ENCODE measurements around the gene LIMS2.

The LIMS2 gene

GRCh38 chr2:127626917-127627739 is 48.2 kb downstream of the LIMS2 start:
- no peaks in the 10 kb centered on the region for H3K79me2 ChIP-seq (ENCODE audit: insufficient read depth, low read length)
- H3K9ac ChIP-seq (ENCODE audit: low read depth, low read length, poor library complexity, severe bottlenecking) = no peak overlapping the region
- no peaks in the 10 kb centered on the region for H4K20me1 ChIP-seq (ENCODE audit: insufficient read depth, low read length, poor library complexity, severe bottlenecking)
- H3K4me2 ChIP-seq (ENCODE audit: low read depth, low read length, poor library complexity, severe bottlenecking) = no peak overlapping the region
- H3K4me3 ChIP-seq (ENCODE audit: low read length, poor library complexity, severe bottlenecking) = no peak overlapping the region
- peaks cover 13% of the 10 kb centered on the region for H3K4me1 ChIP-seq (ENCODE audit: insufficient read depth, low read length, poor library complexity, severe bottlenecking)
- no peaks in the 10 kb centered on the region for H3F3A ChIP-seq (ENCODE audit: low read depth)
- H3K36me3 ChIP-seq (ENCODE audit: insufficient read depth, low read length) = no peaks in the 10 kb centered on the region
- H2AFZ ChIP-seq (ENCODE audit: low read length) = no peak overlapping the region
- H3K27me3 ChIP-seq (ENCODE audit: insufficient read depth, low read length, poor library complexity, severe bottlenecking) = no peaks in the 10 kb centered on the region
- TF ChIP-seq EZH2phosphoT487 (IDR thresholded peaks at IDR 0.05; ENCODE audit: borderline replicate concordance) (no peak), CTCF (conservative IDR thresholded peaks at IDR 0.05; ENCODE audit: low read length) (no peak)
- no peaks in the 10 kb centered on the region for H3K9me2 ChIP-seq (replicated peaks; ENCODE audit: low read depth, low read length)
- no peaks in the 10 kb centered on the region for H3K9me3 ChIP-seq (ENCODE audit: insufficient read depth, low read depth, low read length)

DNA sequence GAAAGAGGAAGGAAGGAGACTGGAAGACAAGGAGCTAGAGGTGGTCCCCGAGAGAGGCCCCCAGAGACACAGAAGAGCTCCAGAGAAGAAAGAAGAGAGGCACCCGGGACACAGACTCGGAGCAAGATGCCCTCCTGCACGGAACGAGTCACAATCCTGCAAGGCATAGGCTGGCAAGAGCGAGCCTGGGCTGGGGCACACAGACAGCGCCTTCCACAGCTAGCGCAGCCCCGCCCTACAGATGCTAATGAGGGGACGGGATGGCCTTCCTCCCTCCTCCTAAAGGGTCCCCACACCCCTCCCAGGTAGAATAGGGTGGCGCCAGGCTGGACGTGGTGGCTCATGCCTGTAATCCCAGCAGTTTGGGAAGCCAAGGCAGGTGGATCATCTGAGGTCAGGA is 49.2 kb downstream of the LIMS2 start:
- H3K4me2 ChIP-seq (ENCODE audit: low read depth, low read length, poor library complexity, severe bottlenecking) = no peak overlapping the region
- no peaks in the 10 kb centered on the region for H3F3A ChIP-seq (ENCODE audit: low read depth)
- H3K79me2 ChIP-seq (ENCODE audit: insufficient read depth, low read length) = no peaks in the 10 kb centered on the region
- no peak for TF ChIP-seq EZH2phosphoT487 (IDR thresholded peaks at IDR 0.05; ENCODE audit: borderline replicate concordance)
- TF ChIP-seq CTCF (conservative IDR thresholded peaks at IDR 0.05; ENCODE audit: low read length) = no peak
- H4K20me1 ChIP-seq (ENCODE audit: insufficient read depth, low read length, poor library complexity, severe bottlenecking) = no peaks in the 10 kb centered on the region
- H3K9ac ChIP-seq (ENCODE audit: low read depth, low read length, poor library complexity, severe bottlenecking) = no peak overlapping the region
- no peaks in the 10 kb centered on the region for H3K9me3 ChIP-seq (ENCODE audit: insufficient read depth, low read depth, low read length)
- no peaks in the 10 kb centered on the region for H3K27me3 ChIP-seq (ENCODE audit: insufficient read depth, low read length, poor library complexity, severe bottlenecking)
- peaks cover 22% of the 10 kb centered on the region for H3K4me1 ChIP-seq (ENCODE audit: insufficient read depth, low read length, poor library complexity, severe bottlenecking)
- H3K4me3 ChIP-seq (ENCODE audit: low read length, poor library complexity, severe bottlenecking) = no peak overlapping the region
- no peaks in the 10 kb centered on the region for H3K9me2 ChIP-seq (replicated peaks; ENCODE audit: low read depth, low read length)
- no peaks in the 10 kb centered on the region for H3K36me3 ChIP-seq (ENCODE audit: insufficient read depth, low read length)
- H2AFZ ChIP-seq (ENCODE audit: low read length) = no peak overlapping the region

DNA sequence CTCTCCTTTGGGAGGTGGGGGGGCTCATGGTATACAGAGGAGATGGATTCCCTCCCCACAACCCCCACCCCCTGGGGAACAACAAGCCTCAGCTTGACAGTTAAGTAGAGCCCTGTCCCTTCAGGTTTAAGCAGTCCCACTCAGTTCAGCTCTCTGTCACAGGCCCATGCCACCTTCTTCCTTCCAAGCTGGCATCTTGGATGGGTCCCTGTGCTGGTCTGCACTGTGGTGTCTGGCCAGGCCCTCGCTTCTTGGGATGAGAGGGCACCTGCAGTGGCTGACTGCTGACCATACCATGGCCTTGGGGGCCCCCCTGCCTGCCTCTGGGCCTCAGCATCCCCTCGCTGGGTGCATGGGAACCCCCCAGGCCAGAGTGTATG is 49.8 kb downstream of the LIMS2 start:
- H2AFZ ChIP-seq (ENCODE audit: low read length) = no peak overlapping the region
- no peaks in the 10 kb centered on the region for H3K9me3 ChIP-seq (ENCODE audit: insufficient read depth, low read depth, low read length)
- H3K4me1 ChIP-seq (ENCODE audit: insufficient read depth, low read length, poor library complexity, severe bottlenecking) = peaks cover 25% of the 10 kb centered on the region
- TF ChIP-seq EZH2phosphoT487 (IDR thresholded peaks at IDR 0.05; ENCODE audit: borderline replicate concordance) (no peak), CTCF (conservative IDR thresholded peaks at IDR 0.05; ENCODE audit: low read length) (no peak)
- H3F3A ChIP-seq (ENCODE audit: low read depth) = no peaks in the 10 kb centered on the region
- H3K4me2 ChIP-seq (ENCODE audit: low read depth, low read length, poor library complexity, severe bottlenecking) = no peak overlapping the region
- no peaks in the 10 kb centered on the region for H3K9me2 ChIP-seq (replicated peaks; ENCODE audit: low read depth, low read length)
- no peak overlapping the region for H3K4me3 ChIP-seq (ENCODE audit: low read length, poor library complexity, severe bottlenecking)
- H4K20me1 ChIP-seq (ENCODE audit: insufficient read depth, low read length, poor library complexity, severe bottlenecking) = no peaks in the 10 kb centered on the region
- no peaks in the 10 kb centered on the region for H3K79me2 ChIP-seq (ENCODE audit: insufficient read depth, low read length)
- peak overlapping the region; percentile 35 for H3K9ac ChIP-seq (ENCODE audit: low read depth, low read length, poor library complexity, severe bottlenecking)
- no peaks in the 10 kb centered on the region for H3K36me3 ChIP-seq (ENCODE audit: insufficient read depth, low read length)
- no peaks in the 10 kb centered on the region for H3K27me3 ChIP-seq (ENCODE audit: insufficient read depth, low read length, poor library complexity, severe bottlenecking)

Measured in Loucy (cell line).